ENCODE data around the gene SP140. TPM values are rescaled to one million over a fixed set of nuclear protein-coding genes. Genes with fewer than 3 reads are reported as not detected.

Gene SP140
- total RNA-seq, 4 donors from 2014 or later: 0.92 to 5.3 (median 2.4) TPM

DNA sequence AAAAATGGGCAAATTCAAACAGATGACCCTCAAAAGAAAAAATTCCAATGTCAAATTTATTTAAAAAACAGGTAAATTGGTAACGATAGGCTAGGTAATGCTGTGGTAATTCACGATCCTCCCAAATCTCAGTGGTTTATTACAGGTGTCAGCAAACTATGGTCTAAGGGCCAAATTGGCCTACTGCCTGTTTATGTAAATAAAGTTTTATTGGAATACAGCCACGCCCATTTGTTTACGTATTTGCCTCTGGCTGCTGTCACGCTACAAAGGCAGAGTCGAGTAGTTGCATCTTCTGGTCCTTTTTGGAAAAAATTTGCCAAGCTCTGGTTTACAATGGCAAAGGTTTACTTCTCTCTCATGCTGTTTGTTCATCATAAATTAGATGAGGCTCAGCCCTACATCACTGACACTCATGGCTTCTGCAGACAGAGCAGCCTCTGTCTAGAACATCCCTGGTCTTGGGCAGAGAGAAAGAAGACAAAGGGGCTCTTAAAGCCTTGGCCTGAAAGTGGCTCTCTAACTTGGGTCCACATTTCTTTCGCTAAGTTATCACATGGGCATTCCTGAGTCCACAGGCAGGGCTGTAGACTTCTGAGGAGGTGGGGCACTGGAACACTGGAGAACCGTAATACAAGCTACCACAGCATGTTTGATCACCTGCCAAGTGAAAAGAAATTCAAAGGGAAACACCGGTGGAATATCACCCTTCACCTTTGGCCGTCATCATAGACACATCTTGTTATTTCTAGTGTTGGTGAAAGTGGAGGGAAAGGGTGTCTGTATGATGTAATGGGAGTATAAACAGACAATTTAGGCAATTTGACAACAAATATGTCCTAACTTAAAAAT, 40.6 kb upstream of the SP140 start:
- Histone ChIP-seq H3K4me1 (no peaks in the 10 kb centered on the region), H3K27ac (no peak overlapping the region), H3K36me3 (peaks cover 0 to 44% (median 7%) of the 10 kb centered on the region in 3 donors), H3K4me3 (no peak overlapping the region), H3K27me3 (no peaks in the 10 kb centered on the region), H3K9me3 (no peaks in the 10 kb centered on the region)
- TF ChIP-seq, protein P1, sequence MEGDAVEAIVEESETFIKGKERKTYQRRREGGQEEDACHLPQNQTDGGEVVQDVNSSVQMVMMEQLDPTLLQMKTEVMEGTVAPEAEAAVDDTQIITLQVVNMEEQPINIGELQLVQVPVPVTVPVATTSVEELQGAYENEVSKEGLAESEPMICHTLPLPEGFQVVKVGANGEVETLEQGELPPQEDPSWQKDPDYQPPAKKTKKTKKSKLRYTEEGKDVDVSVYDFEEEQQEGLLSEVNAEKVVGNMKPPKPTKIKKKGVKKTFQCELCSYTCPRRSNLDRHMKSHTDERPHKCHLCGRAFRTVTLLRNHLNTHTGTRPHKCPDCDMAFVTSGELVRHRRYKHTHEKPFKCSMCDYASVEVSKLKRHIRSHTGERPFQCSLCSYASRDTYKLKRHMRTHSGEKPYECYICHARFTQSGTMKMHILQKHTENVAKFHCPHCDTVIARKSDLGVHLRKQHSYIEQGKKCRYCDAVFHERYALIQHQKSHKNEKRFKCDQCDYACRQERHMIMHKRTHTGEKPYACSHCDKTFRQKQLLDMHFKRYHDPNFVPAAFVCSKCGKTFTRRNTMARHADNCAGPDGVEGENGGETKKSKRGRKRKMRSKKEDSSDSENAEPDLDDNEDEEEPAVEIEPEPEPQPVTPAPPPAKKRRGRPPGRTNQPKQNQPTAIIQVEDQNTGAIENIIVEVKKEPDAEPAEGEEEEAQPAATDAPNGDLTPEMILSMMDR (IDR thresholded peaks at IDR 0.05): no peak
- TF ChIP-seq POLR2A (IDR thresholded peaks at IDR 0.05): no peak
- DNase-seq: no peak
- intact Hi-C loops (cut with DNase I): no loop called here
- 72 to 77% methylated on average over 10 of the region's 10 CpGs for WGBS, 2 donors

DNA sequence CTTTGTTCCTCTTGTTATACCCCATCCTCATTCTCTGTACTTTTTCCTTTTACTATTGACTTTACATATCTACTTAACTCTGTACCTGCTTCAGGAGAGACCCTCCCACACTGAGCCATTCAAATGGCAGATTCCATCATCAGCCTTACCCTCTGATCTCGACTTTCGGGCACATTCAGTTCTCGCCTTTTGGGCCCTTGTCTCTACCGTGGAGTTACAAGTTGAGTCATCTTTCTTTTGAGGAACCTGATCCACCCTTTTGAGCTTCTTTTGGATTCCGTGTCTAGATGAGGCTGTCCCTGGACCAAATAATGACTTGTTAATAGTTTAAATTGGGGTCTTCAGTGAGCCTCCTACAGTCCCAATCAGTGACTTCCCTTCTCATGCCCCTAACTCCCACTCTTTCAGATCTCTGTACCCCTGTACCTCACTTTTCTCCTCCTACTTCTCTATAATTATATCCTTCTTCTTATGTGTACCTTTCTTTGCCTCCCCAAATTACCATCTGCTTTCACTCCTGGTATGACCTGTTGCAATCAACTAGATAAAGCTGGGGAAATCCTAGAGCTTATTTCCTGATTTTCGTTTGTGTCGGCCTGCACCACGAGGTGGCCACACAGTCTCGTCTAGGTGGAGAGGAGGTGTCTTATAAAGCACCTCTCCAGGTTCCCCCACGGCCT, 23.0 kb upstream of the SP140 start:
- peaks cover 0 to 8% (median 0%) of the 10 kb centered on the region in 3 donors for H3K9me3 ChIP-seq
- intact Hi-C loops (cut with DNase I): no loop called here
- TF ChIP-seq, protein P1 (IDR thresholded peaks at IDR 0.05): no peak
- TF ChIP-seq POLR2A (IDR thresholded peaks at IDR 0.05): no peak
- H3K4me3 ChIP-seq: no peak overlapping the region
- no peaks in the 10 kb centered on the region for H3K4me1 ChIP-seq
- no peak overlapping the region for H3K27ac ChIP-seq
- 82 to 86% methylated on average over 8 to 10 of the region's 10 CpGs for WGBS, 2 donors
- DNase-seq: no peak
- H3K27me3 ChIP-seq: no peaks in the 10 kb centered on the region
- H3K36me3 ChIP-seq: peaks cover 4 to 100% (median 32%) of the 10 kb centered on the region in 3 donors

DNA sequence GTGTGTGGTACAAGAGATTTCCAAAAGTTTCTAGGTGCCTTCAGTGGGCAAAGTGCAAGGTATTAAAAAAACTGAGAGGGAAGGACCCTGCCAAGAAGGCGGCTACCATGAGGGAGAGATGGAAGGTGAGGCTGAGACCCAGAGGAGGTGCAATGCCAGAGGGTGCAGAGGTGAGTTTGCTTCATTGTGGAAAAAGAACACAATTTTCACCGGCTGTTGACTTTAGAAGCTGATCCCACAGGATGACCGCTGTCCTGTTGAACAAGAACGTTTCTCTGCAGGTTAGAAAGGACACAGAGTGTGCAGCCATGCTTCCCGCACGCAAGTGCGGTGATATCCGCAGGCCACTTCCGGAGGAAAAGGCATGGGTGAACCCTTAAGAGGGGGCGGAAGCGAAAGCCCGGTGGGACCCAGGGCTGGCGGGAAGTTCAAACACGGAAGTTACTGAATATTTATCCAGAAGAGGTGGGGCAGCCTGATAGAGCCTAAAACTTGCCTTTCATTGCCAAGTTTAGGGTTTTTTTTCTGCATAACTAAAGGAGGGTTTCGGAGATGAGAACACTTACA, 22.3 kb upstream of the SP140 start:
- intact Hi-C loops (cut with DNase I): no loop called here
- DNase-seq: no peak
- Histone ChIP-seq H3K36me3 (peaks cover 5 to 100% (median 32%) of the 10 kb centered on the region in 3 donors), H3K27me3 (no peaks in the 10 kb centered on the region), H3K4me3 (no peak overlapping the region), H3K27ac (no peak overlapping the region), H3K9me3 (peaks cover 0 to 8% (median 0%) of the 10 kb centered on the region in 3 donors), H3K4me1 (no peaks in the 10 kb centered on the region)
- WGBS, 2 donors: 84 to 91% methylated on average over 15 of the region's 15 CpGs
- TF ChIP-seq, protein P1 (IDR thresholded peaks at IDR 0.05): no peak
- TF ChIP-seq POLR2A (IDR thresholded peaks at IDR 0.05): no peak

DNA sequence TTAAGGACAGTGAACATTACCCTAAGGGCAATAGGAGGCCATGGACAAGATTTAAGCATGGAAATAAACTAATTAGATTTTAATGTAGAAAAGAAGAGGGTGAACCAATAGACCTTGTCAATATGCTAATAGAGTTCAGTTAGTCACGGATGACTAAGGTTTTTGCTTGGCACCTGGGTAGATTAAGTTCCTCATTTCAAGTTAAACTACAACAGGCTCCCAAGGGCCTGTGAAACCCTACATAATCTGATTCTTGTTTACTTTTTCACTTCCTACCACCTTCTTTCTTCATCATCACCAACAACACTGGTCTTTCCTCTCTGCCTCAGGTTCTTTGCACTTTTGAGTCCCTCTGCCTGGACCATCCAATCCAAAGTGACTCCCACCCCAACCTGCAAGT, 20.5 kb upstream of the SP140 start:
- H3K36me3 ChIP-seq: peaks cover 11 to 100% (median 36%) of the 10 kb centered on the region in 3 donors
- no peaks in the 10 kb centered on the region for H3K4me1 ChIP-seq
- no peak for DNase-seq
- TF ChIP-seq, protein P1 (IDR thresholded peaks at IDR 0.05): no peak
- no peak for TF ChIP-seq POLR2A (IDR thresholded peaks at IDR 0.05)
- peaks cover 0 to 8% (median 0%) of the 10 kb centered on the region in 3 donors for H3K9me3 ChIP-seq
- no peak overlapping the region for H3K27ac ChIP-seq
- WGBS, 2 donors: 69 to 70% methylated on average over 1 of the region's 1 CpG
- no peaks in the 10 kb centered on the region for H3K27me3 ChIP-seq
- no peak overlapping the region for H3K4me3 ChIP-seq
- intact Hi-C loops (cut with DNase I): no loop called here

DNA sequence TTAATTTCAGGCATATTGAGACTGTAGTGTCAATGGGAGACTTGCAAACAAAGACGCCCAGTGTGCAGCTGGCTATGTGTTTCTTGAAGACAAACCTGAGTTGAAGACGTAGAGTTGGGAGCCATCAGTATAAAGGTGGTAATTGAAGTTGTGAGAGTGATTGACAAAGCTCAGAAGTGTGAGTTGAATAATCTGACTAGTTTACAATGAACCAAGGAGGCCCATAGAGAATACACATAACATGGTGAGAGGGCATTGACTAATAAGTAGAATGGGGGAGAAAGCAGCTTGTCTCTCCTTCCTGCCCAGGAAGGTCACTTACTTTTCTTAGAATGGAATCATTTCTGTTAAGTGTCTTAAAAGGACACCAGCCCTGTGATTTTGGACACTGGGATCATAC, 19.8 kb upstream of the SP140 start:
- TF ChIP-seq, protein P1 (IDR thresholded peaks at IDR 0.05): no peak
- no peak for TF ChIP-seq POLR2A (IDR thresholded peaks at IDR 0.05)
- H3K27ac ChIP-seq: no peak overlapping the region

More for the DNA sequence above, 19.8 kb upstream of the SP140 start:
- DNase-seq: no peak
- H3K4me3 ChIP-seq: no peak overlapping the region
- peaks cover 12 to 100% (median 38%) of the 10 kb centered on the region in 3 donors for H3K36me3 ChIP-seq
- WGBS, 2 donors: 85 to 100% methylated on average over 2 of the region's 2 CpGs
- H3K4me1 ChIP-seq: no peaks in the 10 kb centered on the region
- H3K27me3 ChIP-seq: no peaks in the 10 kb centered on the region
- intact Hi-C loops (cut with DNase I): no loop called here
- H3K9me3 ChIP-seq: peaks cover 0 to 8% (median 0%) of the 10 kb centered on the region in 3 donors
